NCI-H146 treated with DMSO at 0.1 percent for 48 hours (cell line): ENCODE results near the gene RPS18.

Source experiments
- DNase-seq: peaks from one replicate; lab custom pipeline; 2025; ENCODE audit not compliant: unreplicated experiment; lab: John Stamatoyannopoulos, UW

Gene RPS18

GRCh38 chr6:33289784-33290315 lies 18.0 kb downstream of the RPS18 start:
- no peak for DNase-seq

GRCh38 chr6:33290459-33290858 lies 18.6 kb downstream of the RPS18 start:
- DNase-seq, result no peak

- DNase-seq, result no peak
Measured at GRCh38 chr6:33292996-33293682, 21.3 kb downstream of the RPS18 start.

GRCh38 chr6:33294086-33294823 lies 22.4 kb downstream of the RPS18 start:
- no peak for DNase-seq

GRCh38 chr6:33295621-33296369 lies 23.9 kb downstream of the RPS18 start:
- no peak for DNase-seq

- DNase-seq, result no peak
Measured at GRCh38 chr6:33296797-33297405, 25.0 kb downstream of the RPS18 start.

- no peak for DNase-seq
Measured at GRCh38 chr6:33297406-33297955, 25.6 kb downstream of the RPS18 start.

- no peak for DNase-seq
Measured at GRCh38 chr6:33297956-33298772, 26.3 kb downstream of the RPS18 start.

GRCh38 chr6:33298773-33299236 lies 26.9 kb downstream of the RPS18 start, which contains the start of gene RGL2:
Gene RGL2, minus strand, starts transcription at chr6:33298942. Its CDS starts 332 bp downstream, at chr6:33298610.
- DNase-seq, result peak; percentile 40

- DNase-seq, result peak; percentile 76
Measured at GRCh38 chr6:33299237-33299944, 27.5 kb downstream of the RPS18 start.

GRCh38 chr6:33301877-33302276 lies 30.0 kb downstream of the RPS18 start:
- no peak for DNase-seq

- no peak for DNase-seq
Measured at GRCh38 chr6:33304216-33304615, 32.3 kb downstream of the RPS18 start.

GRCh38 chr6:33305052-33305451 lies 33.2 kb downstream of the RPS18 start:
- no peak for DNase-seq

- DNase-seq, result no peak
Measured at GRCh38 chr6:33306356-33306755, 34.5 kb downstream of the RPS18 start.

GRCh38 chr6:33312361-33313104 lies 40.7 kb downstream of the RPS18 start:
- peak; percentile 88 for DNase-seq

- DNase-seq, result peak; percentile 53
Measured at GRCh38 chr6:33313105-33313708, 41.3 kb downstream of the RPS18 start.

GRCh38 chr6:33313709-33314514 lies 42.0 kb downstream of the RPS18 start, which contains the start of gene TAPBP:
Gene TAPBP, minus strand, starts transcription at chr6:33314078. Its CDS starts 37 bp downstream, at chr6:33314041.
- peak; percentile 49 for DNase-seq
